ENCODE results near the gene RPS18. TPM values are rescaled to one million over a fixed set of nuclear protein-coding genes. Genes with fewer than 3 reads are reported as not detected.

RPS18 gene
- total RNA-seq, 1 donor from 2014 or later: 4,710 TPM

- intact Hi-C loops (cut with micrococcal nuclease): no loop called here
- Mint-ChIP-seq H3K27me3 (no peaks in the 10 kb centered on the region), H3K4me1 (peaks cover 81% of the 10 kb centered on the region), H3K4me3 (peak overlapping the region; percentile 95), H3K9me3 (no peaks in the 10 kb centered on the region), H3K27ac (peak overlapping the region; percentile 71), H3K36me3 (ENCODE audit: low read depth) (peaks cover 59% of the 10 kb centered on the region)
- CTCF ChIA-PET: no interaction called here
- DNase-seq (no peak), ATAC-seq (ENCODE audit: low read depth) (no peak)
- no peak for TF ChIP-seq CTCF (IDR thresholded peaks at IDR 0.05)
- POLR2A ChIA-PET: interaction anchor here (0.8 to 1.4 kb wide), 3 partner anchors 8 to 113 kb away, joined by 3 to 5 read pairs (median 3); partner anchors contain the start of genes RING1, RPS18 and VPS52
These were observed 49.4 kb downstream of the RPS18 start for GRCh38 chr6:33321227-33321626.

GRCh38 chr6:33323623-33323948 is 51.7 kb downstream of the RPS18 start:
- H3K4me3 Mint-ChIP-seq: peak overlapping the region; percentile 95
- ChIA-PET POLR2A (interaction anchor here (0.6 to 1.3 kb wide), 8 partner anchors 57 to 1742 kb away, joined by 3 to 9 read pairs (median 4); partner anchors contain the start of genes LTB and PSMB9), CTCF (interaction anchor here (1.5 kb wide), 1 partner anchor 24 kb away, joined by 5 read pairs; the partner anchor contains the start of gene RGL2)
- peaks cover 47% of the 10 kb centered on the region for H3K36me3 Mint-ChIP-seq (ENCODE audit: low read depth)
- intact Hi-C loops (cut with micrococcal nuclease): loop anchor here (1.0 kb wide), 7 partner anchors 9 to 248 kb away; partner anchors contain the start of genes PFDN6, RXRB, SLC39A7 and TAPBP
- H3K27ac Mint-ChIP-seq: peak overlapping the region; percentile 93
- no peaks in the 10 kb centered on the region for H3K9me3 Mint-ChIP-seq
- H3K4me1 Mint-ChIP-seq: peaks cover 61% of the 10 kb centered on the region
- H3K27me3 Mint-ChIP-seq: no peaks in the 10 kb centered on the region
- DNase-seq: peak; percentile 38
- TF ChIP-seq CTCF (IDR thresholded peaks at IDR 0.05): no peak
- ATAC-seq (ENCODE audit: low read depth): no peak

- Mint-ChIP-seq H3K4me1 (peaks cover 58% of the 10 kb centered on the region), H3K9me3 (no peaks in the 10 kb centered on the region), H3K27me3 (no peaks in the 10 kb centered on the region), H3K36me3 (ENCODE audit: low read depth) (peaks cover 42% of the 10 kb centered on the region), H3K4me3 (peak overlapping the region; percentile 95), H3K27ac (peak overlapping the region; percentile 93)
- TF ChIP-seq CTCF (IDR thresholded peaks at IDR 0.05): no peak
- DNase-seq (no peak), ATAC-seq (ENCODE audit: low read depth) (peak; percentile 18)
- CTCF ChIA-PET: interaction anchor here (1.0 to 1.5 kb wide), 2 partner anchors 12 to 25 kb away, joined by 4 to 5 read pairs; partner anchors contain the start of gene RGL2
- POLR2A ChIA-PET: interaction anchor here (0.6 to 1.3 kb wide), 8 partner anchors 56 to 900 kb away, joined by 3 to 9 read pairs (median 4); partner anchors contain the start of gene PSMB9
- intact Hi-C loops (cut with micrococcal nuclease): no loop called here
These were observed 52.2 kb downstream of the RPS18 start for GRCh38 chr6:33324125-33324524.

Other genes with a start within 250 kb of the RPS18 start
- 718 and 730 TPM in 2 replicates for gene HLA-DPA1, start 198.4 kb upstream of the RPS18 start, total RNA-seq
- 853 and 854 TPM in 2 replicates for gene HLA-DPB1, start 196.1 kb upstream of the RPS18 start, total RNA-seq
- 0.32 and 0.47 TPM in 2 replicates for gene COL11A2, start 79.6 kb upstream of the RPS18 start, total RNA-seq
- 72.4 and 74.3 TPM in 2 replicates for gene RXRB, start 71.4 kb upstream of the RPS18 start, total RNA-seq
- 31.7 and 35.2 TPM in 2 replicates for gene SLC39A7, start 71.2 kb upstream of the RPS18 start, total RNA-seq
- 12.3 TPM in 2 replicates for gene HSD17B8, start 67.4 kb upstream of the RPS18 start, total RNA-seq
- gene RING1, start 63.6 kb upstream of the RPS18 start, total RNA-seq: 41.7 and 43.8 TPM in 2 replicates
- 82.0 and 97.2 TPM in 2 replicates for gene VPS52, start 199 bp upstream of the RPS18 start, total RNA-seq
- gene B3GALT4, start 5.0 kb downstream of the RPS18 start, total RNA-seq: 19.1 and 19.4 TPM in 2 replicates
- gene WDR46, start 17.2 kb downstream of the RPS18 start, total RNA-seq: 114 and 117 TPM in 2 replicates
- gene PFDN6, start 17.5 kb downstream of the RPS18 start, total RNA-seq: 82.8 and 95.1 TPM in 2 replicates
- gene RGL2, start 26.9 kb downstream of the RPS18 start, total RNA-seq: 54.7 and 66.5 TPM in 2 replicates
- 319 and 350 TPM in 2 replicates for gene TAPBP, start 42.0 kb downstream of the RPS18 start, total RNA-seq
- gene ZBTB22, start 45.7 kb downstream of the RPS18 start, total RNA-seq: 31.6 and 31.8 TPM in 2 replicates
- gene DAXX, start 50.9 kb downstream of the RPS18 start, total RNA-seq: 82.5 and 85.4 TPM in 2 replicates
- 1.9 and 2.2 TPM in 2 replicates for gene KIFC1, start 119.7 kb downstream of the RPS18 start, total RNA-seq
- 76.0 and 83.4 TPM in 2 replicates for gene PHF1, start 138.9 kb downstream of the RPS18 start, total RNA-seq
- 111 and 120 TPM in 2 replicates for gene CUTA, start 146.0 kb downstream of the RPS18 start, total RNA-seq
- 19.5 and 25.4 TPM in 2 replicates for gene SYNGAP1, start 148.0 kb downstream of the RPS18 start, total RNA-seq
- 10.7 and 12.5 TPM in 2 replicates for gene ZBTB9, start 182.5 kb downstream of the RPS18 start, total RNA-seq